Ishikawa (cell line): ENCODE data around the gene FAM184B.

Experiments
- CEBPB ChIP-seq: IDR thresholded peaks from 2 replicates; pipeline ENCODE4 v1.6.1; 2012
- CREB1 ChIP-seq: IDR thresholded peaks from 2 replicates; pipeline ENCODE4 v1.6.1; 2012; ENCODE audit warnings: low read depth
- EGR1 ChIP-seq: IDR thresholded peaks from 2 replicates; pipeline ENCODE4 v1.6.1; 2012
- EP300 ChIP-seq: IDR thresholded peaks from 2 replicates; pipeline ENCODE4 v1.6.1; 2012; ENCODE audit warnings: borderline replicate concordance
- FOXM1 ChIP-seq: IDR thresholded peaks from 2 replicates; pipeline ENCODE4 v1.6.1; 2012; ENCODE audit warnings: low read depth, borderline replicate concordance
- NFIC ChIP-seq: IDR thresholded peaks from 2 replicates; pipeline ENCODE4 v1.6.1; 2012
- RAD21 ChIP-seq: IDR thresholded peaks from 2 replicates; pipeline ENCODE4 v1.6.1; 2012; ENCODE audit warnings: low read depth
- TAF1 ChIP-seq: IDR thresholded peaks from 2 replicates; pipeline ENCODE4 v1.6.1; 2012; ENCODE audit warnings: low read depth, mild to moderate bottlenecking
- TCF12 ChIP-seq: IDR thresholded peaks from 2 replicates; pipeline ENCODE4 v1.6.1; 2012; ENCODE audit warnings: low read depth
- TEAD4 ChIP-seq: IDR thresholded peaks from 2 replicates; pipeline ENCODE4 v1.6.1; 2012
- YY1 ChIP-seq: IDR thresholded peaks from 2 replicates; pipeline ENCODE4 v1.6.1; 2012; ENCODE audit warnings: low read depth
- ZBTB7A ChIP-seq: IDR thresholded peaks from 2 replicates; pipeline ENCODE4 v1.6.1; 2012; ENCODE audit warnings: low read depth
- TF ChIP-seq, protein P1 (sequence below): IDR thresholded peaks from 2 replicates; pipeline ENCODE4 v1.6.1; 2012
- TF ChIP-seq, protein P2 (sequence below): IDR thresholded peaks from 2 replicates; pipeline ENCODE4 v1.6.1; 2012; ENCODE audit warnings: low read depth, mild to moderate bottlenecking
- TF ChIP-seq, protein P3 (sequence below): IDR thresholded peaks from 2 replicates; pipeline ENCODE4 v1.6.1; 2012

The FAM184B gene

DNA sequence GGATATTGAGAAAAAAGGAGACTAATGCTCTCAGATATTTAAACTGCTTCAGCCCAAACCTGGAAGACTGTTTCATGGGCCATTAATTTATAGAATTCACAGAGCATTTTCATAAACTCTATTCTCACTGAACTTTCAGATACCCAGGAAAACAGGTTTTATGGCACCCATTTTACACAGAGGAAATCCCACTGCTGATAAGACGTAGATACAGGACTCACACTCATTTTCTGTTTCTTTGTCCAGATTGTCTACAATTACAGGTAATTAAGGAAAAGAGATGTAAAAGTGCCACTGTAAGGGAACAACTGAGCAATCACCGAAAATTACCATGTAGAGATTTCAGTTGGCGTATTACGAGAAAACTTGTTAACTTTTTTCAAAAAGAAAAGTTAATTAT lies 83.3 kb downstream of the FAM184B start:
- TF ChIP-seq, protein P1, sequence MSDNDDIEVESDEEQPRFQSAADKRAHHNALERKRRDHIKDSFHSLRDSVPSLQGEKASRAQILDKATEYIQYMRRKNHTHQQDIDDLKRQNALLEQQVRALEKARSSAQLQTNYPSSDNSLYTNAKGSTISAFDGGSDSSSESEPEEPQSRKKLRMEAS = no peak
- TF ChIP-seq, protein P2, sequence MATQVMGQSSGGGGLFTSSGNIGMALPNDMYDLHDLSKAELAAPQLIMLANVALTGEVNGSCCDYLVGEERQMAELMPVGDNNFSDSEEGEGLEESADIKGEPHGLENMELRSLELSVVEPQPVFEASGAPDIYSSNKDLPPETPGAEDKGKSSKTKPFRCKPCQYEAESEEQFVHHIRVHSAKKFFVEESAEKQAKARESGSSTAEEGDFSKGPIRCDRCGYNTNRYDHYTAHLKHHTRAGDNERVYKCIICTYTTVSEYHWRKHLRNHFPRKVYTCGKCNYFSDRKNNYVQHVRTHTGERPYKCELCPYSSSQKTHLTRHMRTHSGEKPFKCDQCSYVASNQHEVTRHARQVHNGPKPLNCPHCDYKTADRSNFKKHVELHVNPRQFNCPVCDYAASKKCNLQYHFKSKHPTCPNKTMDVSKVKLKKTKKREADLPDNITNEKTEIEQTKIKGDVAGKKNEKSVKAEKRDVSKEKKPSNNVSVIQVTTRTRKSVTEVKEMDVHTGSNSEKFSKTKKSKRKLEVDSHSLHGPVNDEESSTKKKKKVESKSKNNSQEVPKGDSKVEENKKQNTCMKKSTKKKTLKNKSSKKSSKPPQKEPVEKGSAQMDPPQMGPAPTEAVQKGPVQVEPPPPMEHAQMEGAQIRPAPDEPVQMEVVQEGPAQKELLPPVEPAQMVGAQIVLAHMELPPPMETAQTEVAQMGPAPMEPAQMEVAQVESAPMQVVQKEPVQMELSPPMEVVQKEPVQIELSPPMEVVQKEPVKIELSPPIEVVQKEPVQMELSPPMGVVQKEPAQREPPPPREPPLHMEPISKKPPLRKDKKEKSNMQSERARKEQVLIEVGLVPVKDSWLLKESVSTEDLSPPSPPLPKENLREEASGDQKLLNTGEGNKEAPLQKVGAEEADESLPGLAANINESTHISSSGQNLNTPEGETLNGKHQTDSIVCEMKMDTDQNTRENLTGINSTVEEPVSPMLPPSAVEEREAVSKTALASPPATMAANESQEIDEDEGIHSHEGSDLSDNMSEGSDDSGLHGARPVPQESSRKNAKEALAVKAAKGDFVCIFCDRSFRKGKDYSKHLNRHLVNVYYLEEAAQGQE = no peak
- TF ChIP-seq RAD21 (no peak), ZBTB7A (no peak), CREB1 (no peak), TAF1 (no peak), NFIC (no peak), EGR1 (no peak), FOXM1 (no peak), TCF12 (no peak), CEBPB (no peak)

DNA sequence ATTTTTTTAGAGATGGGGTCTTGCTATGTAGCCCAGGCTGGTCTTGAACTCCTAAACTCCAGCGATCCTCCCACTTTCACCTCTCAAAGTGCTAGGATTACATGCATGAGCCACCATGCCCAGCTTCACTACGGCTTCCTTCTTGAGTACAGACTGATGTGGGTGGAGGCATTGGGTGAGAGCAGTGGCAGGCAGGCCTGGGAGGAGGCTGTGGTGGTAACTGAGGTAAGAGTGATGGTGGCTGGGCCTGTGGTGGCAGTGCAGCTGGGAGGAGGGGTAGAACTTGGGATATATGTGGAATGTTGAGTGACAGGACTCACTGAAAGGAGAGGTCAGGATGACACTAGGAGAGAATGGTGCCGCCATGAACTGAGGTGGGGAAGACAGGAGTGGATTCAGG lies 86.1 kb downstream of the FAM184B start:
- TF ChIP-seq RAD21 = no peak
- TF ChIP-seq, protein P3, sequence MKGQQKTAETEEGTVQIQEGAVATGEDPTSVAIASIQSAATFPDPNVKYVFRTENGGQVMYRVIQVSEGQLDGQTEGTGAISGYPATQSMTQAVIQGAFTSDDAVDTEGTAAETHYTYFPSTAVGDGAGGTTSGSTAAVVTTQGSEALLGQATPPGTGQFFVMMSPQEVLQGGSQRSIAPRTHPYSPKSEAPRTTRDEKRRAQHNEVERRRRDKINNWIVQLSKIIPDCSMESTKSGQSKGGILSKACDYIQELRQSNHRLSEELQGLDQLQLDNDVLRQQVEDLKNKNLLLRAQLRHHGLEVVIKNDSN = no peak
- no peak for TF ChIP-seq ZBTB7A
- no peak for TF ChIP-seq NFIC
- TF ChIP-seq, protein P2 = no peak
- no peak for TF ChIP-seq FOXM1
- TF ChIP-seq YY1 = no peak
- TF ChIP-seq, protein P1 = no peak
- TF ChIP-seq TAF1 = no peak
- TF ChIP-seq EGR1 = no peak
- TF ChIP-seq TEAD4 = no peak
- no peak for TF ChIP-seq EP300
- TF ChIP-seq CREB1 = no peak

DNA sequence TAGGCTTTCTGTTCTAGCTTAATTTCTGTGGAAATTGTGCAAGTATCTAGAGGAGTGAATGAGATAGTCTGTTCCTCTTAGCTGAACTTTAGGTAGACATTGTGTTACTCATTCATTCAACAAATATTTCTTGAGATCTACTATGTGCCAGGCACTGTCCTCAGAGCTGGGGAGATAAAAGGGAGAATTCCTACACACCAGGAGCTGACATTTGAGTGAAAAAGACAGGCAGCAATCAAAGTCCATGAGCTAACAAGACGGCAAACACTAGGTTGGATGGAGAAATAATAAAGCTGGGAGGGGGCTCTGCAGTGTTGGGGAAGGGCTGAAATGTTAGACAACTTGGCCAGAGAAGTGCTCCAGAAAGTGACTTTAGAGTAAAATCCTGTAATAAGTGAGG lies 86.9 kb downstream of the FAM184B start:
- TF ChIP-seq CREB1 = no peak
- no peak for TF ChIP-seq NFIC
- TF ChIP-seq TEAD4 = no peak
- TF ChIP-seq, protein P1 = no peak

DNA sequence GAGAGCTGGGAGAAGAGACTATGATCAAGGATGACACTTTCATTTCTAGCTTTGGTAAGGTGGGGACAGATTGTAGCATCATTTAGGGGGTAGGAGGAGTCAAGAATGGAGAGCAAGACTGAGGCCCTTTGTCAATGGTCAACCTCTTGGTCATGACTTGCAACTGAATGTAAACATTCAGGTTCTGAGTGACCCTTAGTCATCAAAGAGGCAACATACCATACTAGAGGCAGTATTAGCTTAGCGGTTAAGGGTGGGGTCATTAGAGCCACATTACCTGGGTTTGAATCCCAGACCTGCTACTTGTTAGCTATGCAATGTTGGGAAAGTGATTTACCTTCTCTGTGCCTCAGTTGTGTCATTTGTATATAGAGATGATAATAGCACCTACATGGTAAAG lies 90.5 kb downstream of the FAM184B start:
- TF ChIP-seq, protein P3 = no peak
- no peak for TF ChIP-seq TEAD4
- no peak for TF ChIP-seq FOXM1
- no peak for TF ChIP-seq CREB1
- TF ChIP-seq, protein P1 = no peak
- no peak for TF ChIP-seq ZBTB7A
- no peak for TF ChIP-seq RAD21
- no peak for TF ChIP-seq YY1
- TF ChIP-seq EP300 = no peak
- TF ChIP-seq, protein P2 = no peak
- no peak for TF ChIP-seq CEBPB
- TF ChIP-seq NFIC = no peak
- TF ChIP-seq EGR1 = no peak
- TF ChIP-seq TCF12 = no peak
- no peak for TF ChIP-seq TAF1

DNA sequence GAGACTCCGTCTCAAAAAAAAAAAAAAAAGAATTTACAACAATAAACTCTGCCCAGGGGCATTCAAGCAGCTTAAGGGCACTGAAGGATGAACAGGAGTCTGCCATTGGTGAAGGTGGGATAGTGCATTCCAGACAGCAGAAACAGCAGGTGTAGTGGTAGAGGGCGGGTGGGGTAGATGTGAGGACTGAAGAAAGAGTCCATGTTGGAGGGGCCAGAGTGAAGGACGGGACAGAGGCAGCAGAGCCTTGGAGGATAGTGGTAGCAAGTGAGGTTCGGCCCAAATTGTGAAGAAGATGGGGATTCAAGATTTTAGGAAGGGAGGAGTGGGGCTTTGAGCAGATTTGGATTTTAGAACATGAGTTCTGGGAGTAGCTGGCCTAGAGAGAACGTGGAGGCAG lies 91.3 kb downstream of the FAM184B start:
- TF ChIP-seq, protein P2 = no peak
- TF ChIP-seq EP300 (no peak), CEBPB (no peak), ZBTB7A (no peak), EGR1 (no peak), TEAD4 (no peak), CREB1 (no peak), TCF12 (no peak), TAF1 (no peak), FOXM1 (no peak), YY1 (no peak), RAD21 (no peak), NFIC (no peak)
- TF ChIP-seq, protein P1 = no peak
- TF ChIP-seq, protein P3 = no peak
